GM03348 (cell line): ENCODE measurements around the gene ADCK2.
"Not testable (repeated sequence)": the region's sequence is repeated elsewhere in the genome, so short reads cannot be mapped to it uniquely, and the experiment has no call there.

Source experiments
- DNase-seq: peaks from one replicate; pipeline ENCODE4 v3.0.0; 2012; ENCODE audit warnings: low spot score

ADCK2 gene

GRCh38 chr7:140672382-140673062, at the start of gene ADCK2:
ADCK2 (plus strand) TSS chr7:140672945; CDS start chr7:140673331, 386 bp downstream.
- DNase-seq = peak; percentile 96

GRCh38 chr7:140623980-140624379, 48.8 kb upstream of the ADCK2 start:
- DNase-seq = no peak

- DNase-seq = no peak
These were observed 48.2 kb upstream of the ADCK2 start for GRCh38 chr7:140624392-140625191.

GRCh38 chr7:140625192-140625558, 47.6 kb upstream of the ADCK2 start:
- DNase-seq = not testable (repeated sequence)

- peak; percentile 82 for DNase-seq
These were observed 46.6 kb upstream of the ADCK2 start for GRCh38 chr7:140625908-140626868.

- DNase-seq = no peak
These were observed 41.7 kb upstream of the ADCK2 start for GRCh38 chr7:140631021-140631420.

GRCh38 chr7:140631602-140632001, 41.1 kb upstream of the ADCK2 start:
- peak; percentile 29 for DNase-seq

- DNase-seq = no peak
These were observed 37.4 kb upstream of the ADCK2 start for GRCh38 chr7:140635345-140635744.

GRCh38 chr7:140635816-140636215, 36.9 kb upstream of the ADCK2 start:
- DNase-seq = no peak

GRCh38 chr7:140637400-140637799, 35.3 kb upstream of the ADCK2 start:
- no peak for DNase-seq

- DNase-seq = peak; percentile 52
These were observed 34.5 kb upstream of the ADCK2 start for GRCh38 chr7:140638173-140638791.

GRCh38 chr7:140639366-140640053, 33.2 kb upstream of the ADCK2 start:
- peak; percentile 37 for DNase-seq

- peak; percentile 75 for DNase-seq
These were observed 32.6 kb upstream of the ADCK2 start for GRCh38 chr7:140640060-140640637.

- DNase-seq = peak; percentile 61
These were observed 31.8 kb upstream of the ADCK2 start, which contains the start of gene DENND2A for GRCh38 chr7:140640727-140641523. DENND2A (minus strand) TSS chr7:140640813; CDS start chr7:140602397, 38,416 bp downstream.

GRCh38 chr7:140641524-140642195, 31.1 kb upstream of the ADCK2 start:
- DNase-seq = no peak

GRCh38 chr7:140643416-140643815, 29.3 kb upstream of the ADCK2 start:
- no peak for DNase-seq

- DNase-seq = not testable (repeated sequence)
These were observed 28.0 kb upstream of the ADCK2 start for GRCh38 chr7:140644761-140645160.

GRCh38 chr7:140645166-140645900, 27.4 kb upstream of the ADCK2 start:
- DNase-seq = no peak
